Measurements from ENCODE around the gene PLXNC1. TPM values are rescaled to one million over a fixed set of nuclear protein-coding genes. Genes with fewer than 3 reads are reported as not detected.

PLXNC1 gene
- total RNA-seq, 2 donors from 2014 or later: 8.5 to 9.2 TPM

GRCh38 chr12:94169966-94170689 lies 21.8 kb downstream of the PLXNC1 start:
- H3K36me3 ChIP-seq: no peaks in the 10 kb centered on the region

GRCh38 chr12:94170690-94171594 lies 22.6 kb downstream of the PLXNC1 start:
- no peak for TF ChIP-seq CTCF (IDR thresholded peaks at IDR 0.05)
- H3K4me3 ChIP-seq: no peak overlapping the region
- no peaks in the 10 kb centered on the region for H3K36me3 ChIP-seq
- DNase-seq (ENCODE audit: low spot score) (no peak), ATAC-seq (ENCODE audit: insufficient number of reproducible peaks, low FRiP score, low read depth) (no peak)
- H3K9me3 ChIP-seq: no peaks in the 10 kb centered on the region
- no peaks in the 10 kb centered on the region for H3K4me1 ChIP-seq (ENCODE audit: control insufficient read depth in 1 of 2, low read depth in 2 of 2)
- H3K27ac ChIP-seq: no peak overlapping the region
- no peaks in the 10 kb centered on the region for H3K27me3 ChIP-seq (replicated peaks; ENCODE audit: insufficient read depth)

More at GRCh38 chr12:94169966-94170689, 21.8 kb downstream of the PLXNC1 start:
- H3K27ac ChIP-seq: no peak overlapping the region
- ATAC-seq (ENCODE audit: insufficient number of reproducible peaks, low FRiP score, low read depth) (no peak), DNase-seq (ENCODE audit: low spot score) (no peak)
- H3K9me3 ChIP-seq: no peaks in the 10 kb centered on the region
- no peaks in the 10 kb centered on the region for H3K27me3 ChIP-seq (replicated peaks; ENCODE audit: insufficient read depth)
- H3K4me1 ChIP-seq (ENCODE audit: control insufficient read depth in 1 of 2, low read depth in 2 of 2): no peaks in the 10 kb centered on the region
- TF ChIP-seq CTCF (IDR thresholded peaks at IDR 0.05): no peak
- no peak overlapping the region for H3K4me3 ChIP-seq

- Histone ChIP-seq H3K27ac (no peak overlapping the region), H3K4me3 (no peak overlapping the region), H3K4me1 (ENCODE audit: control insufficient read depth in 1 of 2, low read depth in 2 of 2) (no peaks in the 10 kb centered on the region), H3K36me3 (no peaks in the 10 kb centered on the region), H3K27me3 (replicated peaks; ENCODE audit: insufficient read depth) (no peaks in the 10 kb centered on the region), H3K9me3 (no peaks in the 10 kb centered on the region)
- DNase-seq (ENCODE audit: low spot score): no peak
- TF ChIP-seq CTCF (IDR thresholded peaks at IDR 0.05): no peak
- no peak for ATAC-seq (ENCODE audit: insufficient number of reproducible peaks, low FRiP score, low read depth)
Measured at GRCh38 chr12:94171595-94171930, 23.2 kb downstream of the PLXNC1 start.

GRCh38 chr12:94172031-94172430 lies 23.7 kb downstream of the PLXNC1 start:
- no peaks in the 10 kb centered on the region for H3K9me3 ChIP-seq
- no peak overlapping the region for H3K27ac ChIP-seq
- H3K4me3 ChIP-seq: no peak overlapping the region
- DNase-seq (ENCODE audit: low spot score) (no peak), ATAC-seq (ENCODE audit: insufficient number of reproducible peaks, low FRiP score, low read depth) (no peak)
- H3K27me3 ChIP-seq (replicated peaks; ENCODE audit: insufficient read depth): no peaks in the 10 kb centered on the region
- TF ChIP-seq CTCF (IDR thresholded peaks at IDR 0.05): no peak
- H3K36me3 ChIP-seq: no peaks in the 10 kb centered on the region
- H3K4me1 ChIP-seq (ENCODE audit: control insufficient read depth in 1 of 2, low read depth in 2 of 2): no peaks in the 10 kb centered on the region

- DNase-seq (ENCODE audit: low spot score) (no peak), ATAC-seq (ENCODE audit: insufficient number of reproducible peaks, low FRiP score, low read depth) (peak; percentile 29)
- no peaks in the 10 kb centered on the region for H3K4me1 ChIP-seq (ENCODE audit: control insufficient read depth in 1 of 2, low read depth in 2 of 2)
- H3K27me3 ChIP-seq (replicated peaks; ENCODE audit: insufficient read depth): no peaks in the 10 kb centered on the region
- H3K9me3 ChIP-seq: peaks cover 1% of the 10 kb centered on the region
- H3K4me3 ChIP-seq: no peak overlapping the region
- no peak for TF ChIP-seq CTCF (IDR thresholded peaks at IDR 0.05)
- peak overlapping the region in 1 of 2 donors; percentile 27 for H3K27ac ChIP-seq
- H3K36me3 ChIP-seq: no peaks in the 10 kb centered on the region
Measured at GRCh38 chr12:94172973-94173372, 24.6 kb downstream of the PLXNC1 start.
